Choroid plexus epithelial cell (primary cell): Measurements from ENCODE around the gene SLC8A1.

ENCODE experiments used
- DNase-seq: peaks from one replicate; pipeline ENCODE4 v3.0.0-alpha.2; 2010; ENCODE audit warnings: low read depth
- H3K4me3 ChIP-seq: 2 replicates; pipeline ENCODE4 v1.5.1; 2011; ENCODE audit warnings: low read depth, mild to moderate bottlenecking, control low read depth, low read length, moderate library complexity
- CTCF ChIP-seq: conservative IDR thresholded peaks from 2 replicates; pipeline ENCODE4 v1.5.1; 2011; ENCODE audit warnings: low read depth, mild to moderate bottlenecking, control low read depth, inconsistent platforms, low read length, moderate library complexity

Gene SLC8A1

GRCh38 chr2:40197121-40197520 lies 254.8 kb downstream of the SLC8A1 start:
- TF ChIP-seq CTCF: no peak
- DNase-seq: no peak
- H3K4me3 ChIP-seq: no peak overlapping the region

GRCh38 chr2:40193670-40194026 lies 258.2 kb downstream of the SLC8A1 start:
- no peak for TF ChIP-seq CTCF
- DNase-seq: no peak
- H3K4me3 ChIP-seq: no peak overlapping the region

- no peak for DNase-seq
- TF ChIP-seq CTCF: no peak
Measured at GRCh38 chr2:40192864-40193669, 258.8 kb downstream of the SLC8A1 start.

GRCh38 chr2:40190457-40190856 lies 261.4 kb downstream of the SLC8A1 start:
- TF ChIP-seq CTCF: no peak
- DNase-seq: no peak
- no peak overlapping the region for H3K4me3 ChIP-seq

More at GRCh38 chr2:40192864-40193669, 258.8 kb downstream of the SLC8A1 start:
- no peak overlapping the region for H3K4me3 ChIP-seq

GRCh38 chr2:40189881-40190280 lies 262.0 kb downstream of the SLC8A1 start:
- TF ChIP-seq CTCF: no peak
- no peak overlapping the region for H3K4me3 ChIP-seq
- DNase-seq: no peak

GRCh38 chr2:40187054-40187453 lies 264.8 kb downstream of the SLC8A1 start:
- no peak for TF ChIP-seq CTCF
- no peak overlapping the region for H3K4me3 ChIP-seq
- DNase-seq: no peak

GRCh38 chr2:40184551-40184950 lies 267.3 kb downstream of the SLC8A1 start:
- DNase-seq: no peak
- no peak for TF ChIP-seq CTCF
- H3K4me3 ChIP-seq: no peak overlapping the region
